BE2C (cell line): ENCODE data around the gene EVA1C.
"Not testable (repeated sequence)": the region's sequence is repeated elsewhere in the genome, so short reads cannot be mapped to it uniquely, and the experiment has no call there.

Experiments
- DNase-seq: peaks from one replicate; pipeline ENCODE4 v3.0.0-alpha.2; 2020
- H3K27me3 ChIP-seq: fragments of 250-450 bp; sonication (Bioruptor Pico); 2 replicates; pipeline ENCODE4 v1.5.1; 2020; ENCODE audit warnings: mild to moderate bottlenecking
- H3K36me3 ChIP-seq: fragments of 250-450 bp; sonication (Bioruptor Pico); 2 replicates; pipeline ENCODE4 v1.5.1; 2020; ENCODE audit warnings: mild to moderate bottlenecking
- H3K4me1 ChIP-seq: fragments of 250-450 bp; sonication (Bioruptor Pico); 2 replicates; pipeline ENCODE4 v1.5.1; 2020
- H3K4me3 ChIP-seq: 2 replicates; pipeline ENCODE4 v1.5.1; 2011; ENCODE audit warnings: low read depth, low read length
- H3K9me3 ChIP-seq: fragments of 250-450 bp; sonication (Bioruptor Pico); 2 replicates; pipeline ENCODE4 v1.5.1; 2020
- TF ChIP-seq, protein P1 (sequence below): IDR thresholded peaks from 2 replicates; pipeline ENCODE4 v1.5.1; 2012; ENCODE audit warnings: mild to moderate bottlenecking, low read depth, low read length

Gene EVA1C

DNA sequence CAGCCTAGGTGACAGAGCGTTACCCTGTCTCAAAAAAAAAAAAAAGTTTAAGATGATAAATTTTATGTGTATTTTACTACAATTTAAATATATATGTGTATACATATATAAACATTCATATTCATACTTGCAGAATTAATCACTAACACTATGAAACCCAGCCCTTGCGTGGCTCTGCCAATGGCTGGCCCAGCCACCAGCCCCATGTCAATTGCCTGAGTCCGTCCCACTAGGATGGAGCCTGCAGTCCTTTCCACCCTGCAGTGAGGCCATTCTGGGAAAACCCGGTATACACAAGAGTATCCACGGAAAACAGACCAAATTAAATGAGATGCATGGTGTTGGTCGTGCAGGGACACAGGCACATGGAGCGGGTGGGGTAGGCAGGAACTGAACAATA is 123.1 kb downstream of the EVA1C start:
- no peak for DNase-seq
- Histone ChIP-seq H3K4me1 (no peaks in the 10 kb centered on the region), H3K4me3 (no peak overlapping the region), H3K36me3 (no peaks in the 10 kb centered on the region), H3K9me3 (no peaks in the 10 kb centered on the region), H3K27me3 (no peaks in the 10 kb centered on the region; the same call in 1 of the 2 replicates)
- TF ChIP-seq, protein P1, sequence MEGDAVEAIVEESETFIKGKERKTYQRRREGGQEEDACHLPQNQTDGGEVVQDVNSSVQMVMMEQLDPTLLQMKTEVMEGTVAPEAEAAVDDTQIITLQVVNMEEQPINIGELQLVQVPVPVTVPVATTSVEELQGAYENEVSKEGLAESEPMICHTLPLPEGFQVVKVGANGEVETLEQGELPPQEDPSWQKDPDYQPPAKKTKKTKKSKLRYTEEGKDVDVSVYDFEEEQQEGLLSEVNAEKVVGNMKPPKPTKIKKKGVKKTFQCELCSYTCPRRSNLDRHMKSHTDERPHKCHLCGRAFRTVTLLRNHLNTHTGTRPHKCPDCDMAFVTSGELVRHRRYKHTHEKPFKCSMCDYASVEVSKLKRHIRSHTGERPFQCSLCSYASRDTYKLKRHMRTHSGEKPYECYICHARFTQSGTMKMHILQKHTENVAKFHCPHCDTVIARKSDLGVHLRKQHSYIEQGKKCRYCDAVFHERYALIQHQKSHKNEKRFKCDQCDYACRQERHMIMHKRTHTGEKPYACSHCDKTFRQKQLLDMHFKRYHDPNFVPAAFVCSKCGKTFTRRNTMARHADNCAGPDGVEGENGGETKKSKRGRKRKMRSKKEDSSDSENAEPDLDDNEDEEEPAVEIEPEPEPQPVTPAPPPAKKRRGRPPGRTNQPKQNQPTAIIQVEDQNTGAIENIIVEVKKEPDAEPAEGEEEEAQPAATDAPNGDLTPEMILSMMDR = no peak

- H3K36me3 ChIP-seq = no peaks in the 10 kb centered on the region
- H3K27me3 ChIP-seq = no peaks in the 10 kb centered on the region; the same call in 1 of the 2 replicates
- DNase-seq = no peak
- H3K4me1 ChIP-seq = no peaks in the 10 kb centered on the region
- TF ChIP-seq, protein P1 = no peak
- no peak overlapping the region for H3K4me3 ChIP-seq
- no peaks in the 10 kb centered on the region for H3K9me3 ChIP-seq
Measured at GRCh38 chr21:32537569-32537881, 125.0 kb downstream of the EVA1C start.

DNA sequence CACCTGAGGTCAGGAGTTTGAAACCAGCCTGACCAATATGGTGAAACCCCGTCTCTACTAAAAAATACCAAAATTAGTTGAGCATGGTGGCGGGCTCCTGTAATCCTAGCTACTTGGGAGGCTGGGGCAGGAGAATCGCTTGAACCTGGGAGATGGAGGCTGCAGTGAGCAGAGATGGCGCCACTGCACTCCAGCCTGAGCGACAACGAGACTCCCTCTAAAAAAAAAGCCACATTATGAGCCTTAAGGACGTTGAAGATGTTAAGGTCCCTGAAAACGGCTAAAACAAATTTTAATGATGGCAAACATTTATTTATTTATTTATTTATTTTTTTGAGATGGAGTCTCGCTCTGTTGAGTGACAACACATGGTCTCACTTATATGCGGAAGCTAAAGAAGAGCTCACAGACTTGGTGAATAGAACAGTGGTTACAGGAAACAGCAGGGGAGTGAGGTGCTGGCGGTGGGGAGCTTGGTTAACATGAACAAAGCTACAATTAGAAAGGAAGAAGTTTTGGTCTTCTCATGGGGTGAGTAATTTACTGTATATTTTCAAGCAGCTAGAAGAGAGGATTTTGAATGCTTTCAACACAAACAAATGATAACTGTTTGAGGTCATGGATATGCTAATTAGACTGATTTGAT is 125.8 kb downstream of the EVA1C start:
- Histone ChIP-seq H3K36me3 (no peaks in the 10 kb centered on the region), H3K4me3 (no peak overlapping the region), H3K4me1 (no peaks in the 10 kb centered on the region), H3K9me3 (no peaks in the 10 kb centered on the region), H3K27me3 (no peaks in the 10 kb centered on the region; the same call in 1 of the 2 replicates)
- no peak for DNase-seq
- TF ChIP-seq, protein P1 = no peak

DNA sequence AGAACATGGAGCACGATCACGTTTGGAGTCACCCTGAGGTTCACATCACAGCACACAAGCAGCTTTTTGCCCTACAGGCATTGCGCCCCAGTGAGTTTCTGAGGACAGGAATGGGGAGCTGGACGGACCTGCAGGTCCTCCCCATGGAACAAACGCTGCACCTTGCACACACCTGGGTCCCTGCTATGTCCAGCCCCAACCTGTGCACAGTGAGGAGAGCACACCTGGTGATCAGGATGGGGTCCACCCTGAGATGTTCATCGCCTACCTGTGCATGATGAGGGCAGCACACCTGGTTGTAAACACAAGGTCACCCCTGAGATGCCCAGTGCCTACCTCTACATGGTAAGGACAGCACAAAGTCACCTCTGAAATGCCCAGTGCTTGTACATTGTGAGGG is 126.9 kb downstream of the EVA1C start:
- H3K4me1 ChIP-seq = no peaks in the 10 kb centered on the region
- no peaks in the 10 kb centered on the region for H3K36me3 ChIP-seq
- H3K4me3 ChIP-seq = no peak overlapping the region
- H3K9me3 ChIP-seq = no peaks in the 10 kb centered on the region
- DNase-seq = no peak
- no peaks in the 10 kb centered on the region; the same call in 1 of the 2 replicates for H3K27me3 ChIP-seq
- TF ChIP-seq, protein P1 = no peak

- not testable (repeated sequence) for H3K4me1 ChIP-seq, H3K4me3 ChIP-seq, DNase-seq, H3K27me3 ChIP-seq, H3K9me3 ChIP-seq, H3K36me3 ChIP-seq
Measured at GRCh38 chr21:32543056-32543455, 130.6 kb downstream of the EVA1C start.

DNA sequence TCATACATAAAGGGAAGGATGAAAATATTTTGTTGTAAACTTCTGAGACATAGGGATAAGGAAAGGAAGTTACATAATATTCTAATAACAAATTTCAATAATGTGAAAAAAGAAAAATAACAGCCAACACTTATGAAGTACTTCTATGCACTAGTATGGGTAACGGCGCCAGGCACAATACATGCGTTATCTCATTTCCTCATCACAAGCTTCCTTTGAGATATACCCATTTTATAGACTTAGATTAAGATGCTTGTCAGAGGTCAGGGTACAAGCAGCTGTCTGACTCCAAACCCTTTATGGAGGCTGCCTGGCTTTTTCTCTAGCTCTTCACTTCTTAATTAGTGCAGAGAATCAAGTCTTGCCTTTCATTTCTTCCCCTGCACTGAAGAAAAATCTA is 131.5 kb downstream of the EVA1C start:
- DNase-seq = no peak
- no peaks in the 10 kb centered on the region for H3K4me1 ChIP-seq
- TF ChIP-seq, protein P1 = no peak
- H3K4me3 ChIP-seq = no peak overlapping the region
- peaks cover 16% of the 10 kb centered on the region for H3K27me3 ChIP-seq
- no peaks in the 10 kb centered on the region for H3K9me3 ChIP-seq
- H3K36me3 ChIP-seq = no peaks in the 10 kb centered on the region

GRCh38 chr21:32544697-32545096 is 132.2 kb downstream of the EVA1C start:
- no peak for DNase-seq
- Histone ChIP-seq H3K4me3 (no peak overlapping the region), H3K27me3 (peaks cover 16% of the 10 kb centered on the region), H3K9me3 (no peaks in the 10 kb centered on the region), H3K4me1 (no peaks in the 10 kb centered on the region), H3K36me3 (no peaks in the 10 kb centered on the region)
- TF ChIP-seq, protein P1 = no peak
